ENCODE results near the gene RBCK1.

Gene RBCK1

GRCh38 chr20:428658-429200 lies 20.6 kb downstream of the RBCK1 start:
- H3K9me3 ChIP-seq (ENCODE audit: low read length) = no peaks in the 10 kb centered on the region
- no peak overlapping the region for H3K27ac ChIP-seq (ENCODE audit: low read depth, low read length)
- H3K4me3 ChIP-seq (ENCODE audit: low read depth in 1 of 2, low read length in 2 of 2) = no peak overlapping the region
- peaks cover 53% of the 10 kb centered on the region for H3K36me3 ChIP-seq (ENCODE audit: insufficient read depth, low read length)
- H3K27me3 ChIP-seq (ENCODE audit: control insufficient read depth in 1 of 2, insufficient read depth in 2 of 2, low read length in 2 of 2) = no peaks in the 10 kb centered on the region
- no peak overlapping the region for H3K9ac ChIP-seq (ENCODE audit: low read length)
- no peaks in the 10 kb centered on the region for H3K4me1 ChIP-seq (ENCODE audit: insufficient read depth, low read length)

DNA sequence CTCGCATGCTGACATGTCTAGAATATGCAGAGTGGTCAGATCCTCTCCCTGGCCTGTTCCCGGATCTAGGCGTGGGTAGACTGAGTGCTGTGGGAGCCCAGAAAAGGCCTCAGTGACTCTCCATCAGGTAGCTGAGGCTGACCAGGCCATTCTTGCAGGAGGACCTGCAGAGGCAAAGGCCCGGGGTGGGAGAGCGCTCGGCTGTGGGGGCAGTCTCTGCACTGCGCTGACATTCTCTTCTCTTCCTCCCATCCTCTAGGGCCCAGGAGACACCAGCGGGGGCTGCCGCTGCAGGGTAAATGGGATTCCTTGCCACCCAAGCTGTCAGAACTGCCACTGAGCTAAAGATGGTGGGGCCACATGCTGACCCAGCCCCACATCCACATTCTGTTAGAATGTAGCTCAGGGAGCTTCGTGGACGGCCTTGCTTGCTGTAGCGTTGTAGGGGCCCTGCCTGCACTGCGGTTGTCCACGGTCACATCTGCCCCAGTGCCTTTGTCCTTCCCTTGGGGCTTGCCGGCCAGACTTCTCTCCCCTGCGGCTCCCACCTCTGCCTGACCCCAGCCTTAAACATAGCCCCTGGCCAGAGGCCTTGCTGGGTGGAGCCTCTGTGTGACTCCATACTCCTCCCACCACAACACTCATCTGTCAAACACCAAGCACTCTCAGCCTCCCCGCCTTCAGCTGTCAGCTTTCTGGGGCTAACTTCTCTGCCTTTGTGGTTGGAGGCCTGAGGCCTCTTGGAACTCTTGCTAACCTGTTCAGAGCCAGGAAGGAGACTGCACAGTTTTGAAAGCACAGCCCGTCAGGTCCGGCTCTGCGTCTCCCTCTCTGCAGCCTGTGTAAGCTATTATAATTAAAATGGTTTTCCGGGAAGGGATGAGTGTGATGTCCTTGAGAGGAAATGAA lies 22.2 kb downstream of the RBCK1 start:
- H3K9ac ChIP-seq (ENCODE audit: low read length) = no peak overlapping the region
- H3K27me3 ChIP-seq (ENCODE audit: control insufficient read depth in 1 of 2, insufficient read depth in 2 of 2, low read length in 2 of 2) = no peaks in the 10 kb centered on the region
- peaks cover 51% of the 10 kb centered on the region for H3K36me3 ChIP-seq (ENCODE audit: insufficient read depth, low read length)
- H3K4me1 ChIP-seq (ENCODE audit: insufficient read depth, low read length) = no peaks in the 10 kb centered on the region
- no peaks in the 10 kb centered on the region for H3K9me3 ChIP-seq (ENCODE audit: low read length)
- no peak overlapping the region for H3K4me3 ChIP-seq (ENCODE audit: low read depth in 1 of 2, low read length in 2 of 2)
- H3K27ac ChIP-seq (ENCODE audit: low read depth, low read length) = no peak overlapping the region

DNA sequence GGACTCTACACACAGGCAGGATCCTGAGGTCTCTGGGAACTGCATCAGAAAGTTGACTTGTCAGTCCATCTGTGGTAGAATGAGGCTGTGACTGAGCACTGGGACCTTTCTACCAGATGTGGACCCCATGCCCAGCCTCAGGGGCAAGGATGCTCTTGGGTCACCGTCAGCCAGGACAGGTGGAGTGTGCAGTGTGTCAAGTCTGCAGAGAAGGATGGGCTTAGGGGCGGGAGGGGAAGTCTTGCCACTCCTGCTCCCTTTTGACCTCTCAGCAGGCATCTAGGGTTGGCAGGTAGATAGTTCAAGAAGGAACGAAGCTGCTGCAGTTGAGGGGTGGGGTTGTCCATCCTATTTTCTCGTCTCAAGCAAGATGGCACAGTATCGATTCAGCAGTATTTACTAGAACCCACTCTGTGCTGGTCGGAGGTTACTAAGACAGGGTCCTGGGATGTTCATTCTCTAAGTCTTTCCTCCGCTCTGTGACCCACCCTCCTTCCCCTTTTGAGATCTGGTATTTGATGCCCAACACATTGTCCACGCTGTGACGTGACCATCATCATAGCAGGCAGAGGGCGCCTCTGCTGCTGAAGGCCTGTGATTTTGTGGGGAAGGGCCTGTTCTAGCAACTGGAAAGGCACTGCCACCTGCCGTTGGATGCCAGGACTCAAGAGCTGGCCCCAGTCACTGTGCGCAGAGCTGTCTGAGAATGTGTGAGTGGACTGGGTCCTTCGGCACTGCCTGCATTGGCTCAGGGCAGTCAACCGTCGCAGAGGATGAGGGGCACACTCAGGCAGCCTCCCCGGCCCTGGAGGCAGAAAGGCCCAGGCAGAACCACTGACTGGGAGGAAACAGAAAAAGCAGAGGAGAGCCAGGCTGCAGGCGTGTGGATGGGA lies 23.2 kb downstream of the RBCK1 start:
- no peaks in the 10 kb centered on the region for H3K4me1 ChIP-seq (ENCODE audit: insufficient read depth, low read length)
- H3K36me3 ChIP-seq (ENCODE audit: insufficient read depth, low read length) = peaks cover 60% of the 10 kb centered on the region
- no peak overlapping the region for H3K9ac ChIP-seq (ENCODE audit: low read length)
- no peak overlapping the region for H3K27ac ChIP-seq (ENCODE audit: low read depth, low read length)
- H3K9me3 ChIP-seq (ENCODE audit: low read length) = no peaks in the 10 kb centered on the region
- no peaks in the 10 kb centered on the region for H3K27me3 ChIP-seq (ENCODE audit: control insufficient read depth in 1 of 2, insufficient read depth in 2 of 2, low read length in 2 of 2)
- H3K4me3 ChIP-seq (ENCODE audit: low read depth in 1 of 2, low read length in 2 of 2) = no peak overlapping the region

DNA sequence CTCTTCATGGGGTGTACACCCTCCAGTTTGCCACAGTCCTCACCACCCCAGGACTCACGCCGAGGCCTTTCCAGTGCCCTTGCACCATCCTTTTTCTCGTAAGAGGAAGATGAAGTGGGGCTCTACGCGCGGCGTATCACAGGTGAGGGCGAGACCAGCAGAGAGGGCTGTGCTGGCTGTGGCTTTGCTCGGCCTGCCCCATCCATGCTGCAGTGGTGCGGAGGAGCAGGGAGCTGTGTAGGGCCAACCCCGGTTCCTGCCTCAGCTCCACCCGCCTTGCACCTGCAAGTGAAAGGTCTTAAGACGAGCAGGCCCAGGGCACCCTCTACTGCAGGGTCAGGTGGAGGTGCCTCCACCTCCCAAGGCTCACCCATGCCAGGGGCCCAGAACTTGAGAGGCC lies 24.1 kb downstream of the RBCK1 start:
- Histone ChIP-seq H3K36me3 (ENCODE audit: insufficient read depth, low read length) (peaks cover 60% of the 10 kb centered on the region), H3K27ac (ENCODE audit: low read depth, low read length) (no peak overlapping the region), H3K27me3 (ENCODE audit: control insufficient read depth in 1 of 2, insufficient read depth in 2 of 2, low read length in 2 of 2) (no peaks in the 10 kb centered on the region), H3K4me1 (ENCODE audit: insufficient read depth, low read length) (no peaks in the 10 kb centered on the region), H3K9me3 (ENCODE audit: low read length) (no peaks in the 10 kb centered on the region), H3K9ac (ENCODE audit: low read length) (no peak overlapping the region), H3K4me3 (ENCODE audit: low read depth in 1 of 2, low read length in 2 of 2) (no peak overlapping the region)

GRCh38 chr20:432677-433299 lies 24.7 kb downstream of the RBCK1 start:
- peaks cover 60% of the 10 kb centered on the region for H3K36me3 ChIP-seq (ENCODE audit: insufficient read depth, low read length)
- H3K27me3 ChIP-seq (ENCODE audit: control insufficient read depth in 1 of 2, insufficient read depth in 2 of 2, low read length in 2 of 2) = no peaks in the 10 kb centered on the region
- H3K4me3 ChIP-seq (ENCODE audit: low read depth in 1 of 2, low read length in 2 of 2) = no peak overlapping the region
- H3K4me1 ChIP-seq (ENCODE audit: insufficient read depth, low read length) = no peaks in the 10 kb centered on the region
- no peak overlapping the region for H3K27ac ChIP-seq (ENCODE audit: low read depth, low read length)
- no peaks in the 10 kb centered on the region for H3K9me3 ChIP-seq (ENCODE audit: low read length)
- H3K9ac ChIP-seq (ENCODE audit: low read length) = no peak overlapping the region

DNA sequence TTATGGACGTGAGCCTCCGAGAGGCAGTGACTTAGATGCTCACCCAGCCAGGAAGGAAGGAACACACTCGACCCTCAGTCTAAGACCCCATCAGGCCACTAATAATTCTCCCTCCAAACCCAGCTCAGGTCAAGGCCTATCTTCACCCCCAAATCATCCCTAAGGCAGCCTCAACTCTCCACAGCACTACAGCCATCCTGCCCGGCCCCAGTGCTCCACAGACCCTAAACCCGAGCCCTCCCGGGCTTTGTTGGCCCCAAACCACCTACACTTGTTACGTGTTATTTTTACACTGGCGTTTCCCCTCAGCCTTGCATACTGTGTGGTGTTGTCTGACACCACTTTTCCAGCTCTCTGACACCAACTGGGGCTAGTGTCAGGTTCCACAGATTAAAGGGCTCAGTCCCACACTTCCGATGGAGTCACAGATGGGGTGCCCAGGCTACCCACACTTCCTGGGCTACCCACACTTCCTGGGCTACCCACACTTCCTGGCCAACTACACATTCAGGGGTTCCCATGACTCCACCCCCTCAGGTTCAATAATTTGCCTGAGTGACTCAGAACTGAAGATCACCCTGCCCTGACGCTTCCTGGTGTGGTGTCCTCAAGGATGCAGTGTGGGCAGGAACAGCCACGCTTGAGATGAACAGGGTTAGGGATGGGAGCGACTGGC lies 25.3 kb downstream of the RBCK1 start:
- no peak overlapping the region for H3K27ac ChIP-seq (ENCODE audit: low read depth, low read length)
- no peaks in the 10 kb centered on the region for H3K27me3 ChIP-seq (ENCODE audit: control insufficient read depth in 1 of 2, insufficient read depth in 2 of 2, low read length in 2 of 2)
- H3K9me3 ChIP-seq (ENCODE audit: low read length) = no peaks in the 10 kb centered on the region
- no peaks in the 10 kb centered on the region for H3K4me1 ChIP-seq (ENCODE audit: insufficient read depth, low read length)
- no peak overlapping the region for H3K9ac ChIP-seq (ENCODE audit: low read length)
- no peak overlapping the region for H3K4me3 ChIP-seq (ENCODE audit: low read depth in 1 of 2, low read length in 2 of 2)
- peaks cover 65% of the 10 kb centered on the region for H3K36me3 ChIP-seq (ENCODE audit: insufficient read depth, low read length)

- Histone ChIP-seq H3K36me3 (ENCODE audit: insufficient read depth, low read length) (peaks cover 72% of the 10 kb centered on the region), H3K4me1 (ENCODE audit: insufficient read depth, low read length) (no peaks in the 10 kb centered on the region), H3K9me3 (ENCODE audit: low read length) (no peaks in the 10 kb centered on the region), H3K27me3 (ENCODE audit: control insufficient read depth in 1 of 2, insufficient read depth in 2 of 2, low read length in 2 of 2) (no peaks in the 10 kb centered on the region), H3K27ac (ENCODE audit: low read depth, low read length) (no peak overlapping the region), H3K9ac (ENCODE audit: low read length) (no peak overlapping the region), H3K4me3 (ENCODE audit: low read depth in 1 of 2, low read length in 2 of 2) (no peak overlapping the region)
Observed at GRCh38 chr20:434221-434620, 26.1 kb downstream of the RBCK1 start.

DNA sequence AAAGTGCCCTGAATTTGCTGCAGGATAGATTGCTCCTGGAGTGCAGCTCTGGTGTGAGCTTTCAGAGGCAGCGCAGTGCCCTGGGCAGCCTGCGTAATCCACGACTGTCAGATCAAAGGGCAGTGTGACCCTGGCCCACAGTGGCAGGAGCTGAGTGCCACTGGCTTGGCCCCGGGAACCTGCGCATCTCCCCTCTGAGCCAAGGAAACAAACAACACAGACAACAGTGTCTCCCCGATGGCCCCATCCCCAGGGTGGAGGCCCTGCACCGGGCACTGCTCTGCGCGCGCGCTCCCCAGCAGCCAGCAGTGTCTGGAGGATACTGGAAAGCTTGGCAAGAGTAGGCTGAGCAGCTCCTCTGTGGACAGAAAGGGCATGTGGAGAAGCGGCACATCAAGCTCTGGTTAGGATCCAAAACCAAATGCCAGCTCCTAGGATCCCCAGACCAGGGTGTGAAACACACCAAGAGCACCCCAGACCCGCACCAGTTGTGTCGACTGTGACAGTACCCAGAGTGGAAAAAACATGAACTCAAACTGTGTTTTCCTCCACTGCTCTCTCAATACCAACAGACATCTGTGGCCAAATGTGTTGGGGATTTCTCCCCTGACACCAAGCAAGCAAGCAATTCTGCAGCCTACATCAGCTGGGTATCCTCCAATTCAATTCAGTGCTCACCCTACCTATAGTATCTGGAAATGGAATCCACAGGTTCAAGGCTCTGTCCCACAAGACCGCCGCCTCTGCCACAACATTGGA lies 26.7 kb downstream of the RBCK1 start:
- H3K36me3 ChIP-seq (ENCODE audit: insufficient read depth, low read length) = peaks cover 72% of the 10 kb centered on the region
- H3K4me1 ChIP-seq (ENCODE audit: insufficient read depth, low read length) = no peaks in the 10 kb centered on the region
- no peaks in the 10 kb centered on the region for H3K27me3 ChIP-seq (ENCODE audit: control insufficient read depth in 1 of 2, insufficient read depth in 2 of 2, low read length in 2 of 2)
- H3K4me3 ChIP-seq (ENCODE audit: low read depth in 1 of 2, low read length in 2 of 2) = no peak overlapping the region
- H3K9ac ChIP-seq (ENCODE audit: low read length) = no peak overlapping the region
- no peaks in the 10 kb centered on the region for H3K9me3 ChIP-seq (ENCODE audit: low read length)
- H3K27ac ChIP-seq (ENCODE audit: low read depth, low read length) = no peak overlapping the region

DNA sequence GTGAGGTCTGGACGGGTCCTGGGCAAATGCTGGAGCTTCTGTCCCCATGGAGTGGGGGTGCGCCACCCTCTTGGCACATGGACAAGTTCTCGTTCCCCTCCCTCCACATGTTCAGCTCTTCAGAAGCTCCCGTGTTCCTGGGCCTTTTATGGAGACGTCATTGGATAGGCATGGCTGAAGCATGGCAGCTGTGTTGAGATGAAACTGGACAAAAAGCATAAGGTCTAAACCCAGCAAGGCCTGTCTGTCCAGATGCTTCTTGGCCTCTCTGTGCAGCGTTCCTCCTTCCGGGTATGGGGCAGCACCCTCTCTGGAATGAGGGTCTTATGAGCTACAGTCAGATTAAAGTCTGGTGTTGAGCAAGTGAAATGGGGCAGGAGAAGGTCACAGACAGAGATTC lies 27.5 kb downstream of the RBCK1 start:
- Histone ChIP-seq H3K36me3 (ENCODE audit: insufficient read depth, low read length) (peaks cover 72% of the 10 kb centered on the region), H3K4me1 (ENCODE audit: insufficient read depth, low read length) (no peaks in the 10 kb centered on the region), H3K4me3 (ENCODE audit: low read depth in 1 of 2, low read length in 2 of 2) (no peak overlapping the region), H3K27me3 (ENCODE audit: control insufficient read depth in 1 of 2, insufficient read depth in 2 of 2, low read length in 2 of 2) (no peaks in the 10 kb centered on the region), H3K9me3 (ENCODE audit: low read length) (no peaks in the 10 kb centered on the region), H3K27ac (ENCODE audit: low read depth, low read length) (no peak overlapping the region), H3K9ac (ENCODE audit: low read length) (no peak overlapping the region)

DNA sequence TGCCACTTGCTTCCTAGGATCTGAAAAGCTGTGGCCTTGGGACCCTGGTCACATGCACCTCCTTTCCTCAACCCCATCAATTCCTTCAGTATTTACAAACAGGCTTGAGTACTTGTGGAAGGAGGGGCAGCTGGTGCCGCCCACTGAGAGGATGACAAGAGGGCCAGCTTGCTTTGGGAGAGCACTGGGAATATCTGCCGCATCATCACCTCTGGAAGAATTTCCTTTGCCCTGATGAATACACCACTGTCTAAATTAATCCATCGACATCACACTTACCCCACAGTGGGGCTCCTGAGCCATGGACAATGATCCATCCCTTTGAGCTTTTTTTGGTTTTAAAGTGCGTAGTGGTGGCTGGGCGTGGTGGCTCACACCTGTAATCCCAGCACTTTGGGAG lies 28.4 kb downstream of the RBCK1 start:
- H3K9ac ChIP-seq (ENCODE audit: low read length) = no peak overlapping the region
- H3K36me3 ChIP-seq (ENCODE audit: insufficient read depth, low read length) = peaks cover 72% of the 10 kb centered on the region
- no peaks in the 10 kb centered on the region for H3K4me1 ChIP-seq (ENCODE audit: insufficient read depth, low read length)
- no peaks in the 10 kb centered on the region for H3K9me3 ChIP-seq (ENCODE audit: low read length)
- H3K27me3 ChIP-seq (ENCODE audit: control insufficient read depth in 1 of 2, insufficient read depth in 2 of 2, low read length in 2 of 2) = no peaks in the 10 kb centered on the region
- H3K4me3 ChIP-seq (ENCODE audit: low read depth in 1 of 2, low read length in 2 of 2) = no peak overlapping the region
- H3K27ac ChIP-seq (ENCODE audit: low read depth, low read length) = no peak overlapping the region
